Skeletal muscle satellite cell (primary cell): Measurements from ENCODE around the gene CCDC27. TPM values are rescaled to one million over a fixed set of nuclear protein-coding genes. Genes with fewer than 3 reads are reported as not detected.

ENCODE experiments used
- H3K27me3 ChIP-seq: 2 replicates; pipeline ENCODE4 v1.7.0; 2013; ENCODE audit warnings: low read length; ENCODE audit not compliant: control insufficient read depth, insufficient read depth
- H3K36me3 ChIP-seq: 2 replicates; pipeline ENCODE4 v1.7.0; 2013; ENCODE audit warnings: mild to moderate bottlenecking, control low read depth, low read length; ENCODE audit not compliant: insufficient read depth
- H3K4me1 ChIP-seq: 2 replicates; pipeline ENCODE4 v1.7.0; 2013; ENCODE audit warnings: low read length; ENCODE audit not compliant: control insufficient read depth, insufficient read depth
- H3K4me2 ChIP-seq: 2 replicates; pipeline ENCODE4 v1.7.0; 2013; ENCODE audit warnings: mild to moderate bottlenecking, low read length
- H3K4me3 ChIP-seq: 2 replicates; pipeline ENCODE4 v1.7.0; 2013; ENCODE audit warnings: low read length
- H3K9ac ChIP-seq: 2 replicates; pipeline ENCODE4 v1.7.0; 2013; ENCODE audit warnings: mild to moderate bottlenecking, low read depth, low read length, moderate library complexity
- H3K9me3 ChIP-seq: replicated peaks from 2 replicates; pipeline ENCODE4 v1.7.0; 2013; ENCODE audit warnings: mild to moderate bottlenecking, control low read depth, low read length
- small RNA-seq: library from RNA; depleted of rRNA; stranded (forward); fragments of <200 nt; gene quantifications from one replicate; pipeline ENCODE3, GENCODE V24; 2012

The CCDC27 gene

DNA sequence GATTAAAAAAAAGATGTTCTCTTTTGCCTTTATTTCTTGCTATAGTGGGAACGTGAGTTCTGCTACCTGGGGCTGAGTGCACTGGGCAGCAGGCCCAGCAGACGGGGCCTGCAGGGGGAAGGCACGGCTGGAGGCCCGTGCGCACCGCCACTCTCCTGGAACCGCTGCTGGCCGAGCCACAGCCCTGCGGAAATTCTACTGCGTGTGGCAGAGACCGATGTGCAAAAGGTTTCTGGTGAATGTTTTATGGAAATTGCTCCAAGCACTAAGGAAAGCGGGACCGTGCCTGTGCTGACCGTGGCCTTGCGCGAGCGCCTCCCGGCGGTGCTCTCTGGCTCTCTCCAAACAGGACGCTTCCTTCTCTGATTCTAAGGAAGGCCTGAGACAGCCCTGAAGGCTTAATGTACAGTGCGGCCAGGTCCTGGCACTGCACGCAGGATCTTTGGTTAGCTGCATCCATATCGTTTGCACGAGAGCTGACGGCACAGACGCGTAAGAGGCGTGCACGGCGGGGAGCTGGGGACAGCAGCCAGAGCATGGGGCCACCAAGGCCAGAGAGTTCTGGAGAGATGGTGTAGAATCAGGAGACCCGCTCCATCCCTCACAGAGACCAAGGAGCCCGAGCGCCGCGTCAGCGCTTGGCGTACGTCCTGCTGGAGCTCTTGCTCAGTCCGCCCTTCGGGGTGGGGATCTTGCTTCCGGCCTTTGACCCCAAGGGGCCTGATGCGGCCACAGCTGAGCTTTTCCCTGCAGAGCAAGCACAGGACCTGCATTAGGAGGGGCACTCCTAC, 62.7 kb downstream of the CCDC27 start:
- no peak overlapping the region for H3K9ac ChIP-seq
- peaks cover 15% of the 10 kb centered on the region for H3K36me3 ChIP-seq

DNA sequence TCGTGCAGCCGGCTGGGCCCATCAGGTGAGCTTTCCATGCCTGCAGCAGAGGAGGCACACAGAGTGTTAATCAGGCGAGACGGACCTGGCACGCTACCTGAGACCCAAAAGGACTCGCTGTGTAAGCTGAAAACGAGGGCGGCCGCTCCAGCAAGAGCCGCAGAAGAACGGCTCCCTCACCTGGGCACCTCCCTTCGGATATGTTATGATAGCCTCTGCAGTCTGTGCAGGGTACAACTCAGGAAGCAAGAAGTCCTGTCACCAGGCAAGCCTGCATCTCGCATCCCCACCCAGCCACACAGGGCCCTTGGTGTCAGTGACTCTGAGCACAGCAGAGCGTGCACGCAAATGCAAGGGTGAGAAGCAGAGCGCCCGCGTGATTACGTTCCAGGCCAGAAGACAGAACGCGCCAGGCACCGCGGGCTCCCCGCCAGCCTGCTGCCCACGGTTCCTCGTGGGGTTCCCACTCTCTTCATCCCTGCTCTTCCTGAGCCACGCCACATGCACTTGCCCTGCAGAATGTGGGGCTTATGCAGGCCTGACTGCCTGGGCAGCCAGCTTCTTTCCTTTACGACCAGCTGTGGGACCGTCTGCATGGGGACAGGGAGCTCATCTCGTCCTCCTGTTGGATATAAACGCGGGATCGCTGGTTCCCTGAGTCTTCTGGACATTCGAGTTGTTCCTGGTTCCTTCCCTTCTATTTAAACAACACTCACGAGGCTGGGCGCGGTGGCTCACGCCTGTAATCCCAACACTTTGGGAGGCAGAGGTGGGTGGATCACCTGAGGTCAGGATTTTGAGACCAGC, 64.3 kb downstream of the CCDC27 start:
- peaks cover 26% of the 10 kb centered on the region for H3K36me3 ChIP-seq
- no peaks in the 10 kb centered on the region for H3K27me3 ChIP-seq
- H3K4me3 ChIP-seq, result no peak overlapping the region
- H3K9ac ChIP-seq, result no peak overlapping the region
- H3K4me1 ChIP-seq, result no peaks in the 10 kb centered on the region
- no peak overlapping the region for H3K4me2 ChIP-seq
- H3K9me3 ChIP-seq, result no peaks in the 10 kb centered on the region

More for the DNA sequence above, 62.7 kb downstream of the CCDC27 start:
- H3K4me2 ChIP-seq, result no peak overlapping the region
- H3K27me3 ChIP-seq, result no peaks in the 10 kb centered on the region
- no peaks in the 10 kb centered on the region for H3K9me3 ChIP-seq
- no peaks in the 10 kb centered on the region for H3K4me1 ChIP-seq
- no peak overlapping the region for H3K4me3 ChIP-seq

DNA sequence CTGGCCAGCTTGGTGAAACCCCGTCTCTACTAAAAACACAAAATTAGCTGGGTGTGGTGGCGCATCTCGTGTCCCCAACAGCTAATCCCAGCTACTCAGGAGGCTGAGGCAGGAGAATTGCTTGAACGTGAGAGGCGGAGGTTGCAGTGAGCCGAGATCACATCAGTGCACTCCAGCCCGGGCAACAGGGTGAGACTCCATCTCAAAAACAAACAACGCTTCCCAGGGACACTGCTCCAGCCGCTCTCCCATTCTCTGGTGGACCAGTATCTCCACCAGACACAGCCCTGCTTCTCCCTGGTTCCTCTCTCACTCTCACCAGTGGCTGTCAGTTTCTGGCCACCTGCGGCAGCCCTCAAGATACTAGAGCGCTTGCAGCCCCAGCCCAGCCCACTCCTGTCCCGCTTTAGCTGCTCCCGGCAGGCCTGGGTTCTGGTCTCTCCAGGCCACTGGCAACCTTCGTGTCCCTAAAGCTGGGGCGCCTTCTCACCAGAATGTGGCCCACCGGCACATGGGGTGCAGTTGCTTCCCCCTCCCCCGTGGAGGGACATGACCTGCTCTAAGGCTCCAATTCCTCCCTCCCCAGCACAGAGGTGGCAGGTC, 65.0 kb downstream of the CCDC27 start:
- Histone ChIP-seq H3K9me3 (no peaks in the 10 kb centered on the region), H3K4me1 (no peaks in the 10 kb centered on the region), H3K4me2 (no peak overlapping the region), H3K4me3 (no peak overlapping the region), H3K9ac (no peak overlapping the region), H3K36me3 (peaks cover 31% of the 10 kb centered on the region), H3K27me3 (no peaks in the 10 kb centered on the region)

DNA sequence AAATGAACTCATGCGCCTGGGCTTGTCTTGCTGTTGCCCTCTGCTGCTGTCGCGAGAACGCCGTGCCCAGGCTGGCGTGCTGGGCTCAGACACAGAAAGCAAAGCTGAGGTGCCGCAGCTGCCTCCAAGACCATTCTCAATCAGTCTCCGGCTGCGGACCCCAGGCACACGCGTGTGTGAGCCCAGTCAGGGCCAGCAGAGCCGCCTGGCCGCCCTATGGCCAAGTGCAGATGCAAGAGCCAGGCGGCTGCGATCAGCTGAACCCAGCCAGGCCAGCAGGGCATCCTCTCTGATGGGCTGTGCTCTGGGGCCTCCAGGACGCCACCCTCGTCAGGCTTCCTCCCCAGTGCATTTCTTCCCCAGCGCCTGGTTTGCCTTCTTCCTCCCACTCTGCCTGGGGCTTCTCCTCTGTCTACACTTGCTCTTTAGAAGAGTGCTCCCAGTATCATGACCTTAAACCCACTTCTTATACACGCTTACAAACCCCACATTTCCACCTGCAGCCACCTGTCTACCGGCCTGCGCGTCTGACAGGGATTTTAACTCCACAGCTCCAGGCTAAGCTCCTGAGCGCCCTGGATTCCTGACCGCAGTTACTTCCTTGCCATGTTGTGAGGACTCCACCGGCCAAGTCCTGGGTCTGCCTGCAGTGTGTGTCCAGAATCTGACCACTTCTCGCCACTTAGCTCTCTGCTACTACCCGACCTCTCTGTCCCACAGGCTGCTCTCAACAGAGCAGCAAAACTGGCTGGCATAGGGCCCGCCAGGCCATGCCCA, 65.8 kb downstream of the CCDC27 start:
- Histone ChIP-seq H3K4me2 (no peak overlapping the region), H3K9ac (no peak overlapping the region), H3K9me3 (no peaks in the 10 kb centered on the region), H3K36me3 (peaks cover 39% of the 10 kb centered on the region), H3K4me3 (no peak overlapping the region), H3K4me1 (no peaks in the 10 kb centered on the region), H3K27me3 (no peaks in the 10 kb centered on the region)

DNA sequence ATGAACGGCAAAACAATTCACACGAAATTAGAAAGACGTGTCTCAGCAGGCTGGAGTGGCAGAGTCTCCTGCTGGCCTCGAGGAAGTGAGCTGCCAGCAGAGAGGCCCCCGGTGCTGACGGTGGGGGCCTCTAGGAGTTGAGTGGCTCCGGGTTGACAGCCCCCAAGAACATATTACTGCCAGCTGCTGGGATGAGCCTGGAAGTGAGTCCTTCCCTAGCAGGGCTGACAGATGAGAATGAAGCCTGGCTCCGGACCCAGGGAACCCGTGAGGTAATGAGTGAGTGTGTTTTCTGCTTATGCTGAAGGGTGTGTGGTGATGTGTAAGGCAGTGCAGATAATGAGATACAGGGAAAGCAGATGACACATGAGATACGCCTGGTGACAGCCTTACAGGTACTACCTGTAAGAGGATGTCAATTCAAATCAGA, 67.5 kb downstream of the CCDC27 start:
- Histone ChIP-seq H3K9ac (no peak overlapping the region), H3K4me2 (no peak overlapping the region), H3K4me1 (no peaks in the 10 kb centered on the region), H3K27me3 (no peaks in the 10 kb centered on the region), H3K36me3 (peaks cover 44% of the 10 kb centered on the region), H3K4me3 (no peak overlapping the region), H3K9me3 (no peaks in the 10 kb centered on the region)

DNA sequence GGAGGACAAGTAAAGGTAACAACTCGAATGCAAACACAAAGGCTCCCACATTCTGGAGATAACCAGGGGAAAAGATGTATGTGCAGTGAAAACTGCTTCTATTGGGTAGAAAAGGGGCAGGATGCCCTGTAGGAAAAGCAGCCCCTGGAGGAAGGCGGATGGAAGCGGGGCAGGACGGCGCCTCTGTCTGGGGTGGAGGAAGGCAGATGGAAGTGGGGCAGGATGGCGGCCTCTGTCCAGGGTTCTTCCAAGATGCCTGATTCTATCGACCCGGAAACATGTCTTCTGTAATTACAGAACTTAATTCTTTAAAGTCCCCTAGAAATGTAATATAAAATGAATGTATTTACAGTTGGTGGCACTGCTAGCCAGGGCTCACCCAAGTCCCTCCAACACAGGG, 68.1 kb downstream of the CCDC27 start:
- H3K4me1 ChIP-seq, result no peaks in the 10 kb centered on the region
- peaks cover 40% of the 10 kb centered on the region for H3K36me3 ChIP-seq
- no peaks in the 10 kb centered on the region for H3K27me3 ChIP-seq
- H3K9ac ChIP-seq, result no peak overlapping the region
- H3K4me2 ChIP-seq, result no peak overlapping the region
- H3K9me3 ChIP-seq, result no peaks in the 10 kb centered on the region
- no peak overlapping the region for H3K4me3 ChIP-seq

DNA sequence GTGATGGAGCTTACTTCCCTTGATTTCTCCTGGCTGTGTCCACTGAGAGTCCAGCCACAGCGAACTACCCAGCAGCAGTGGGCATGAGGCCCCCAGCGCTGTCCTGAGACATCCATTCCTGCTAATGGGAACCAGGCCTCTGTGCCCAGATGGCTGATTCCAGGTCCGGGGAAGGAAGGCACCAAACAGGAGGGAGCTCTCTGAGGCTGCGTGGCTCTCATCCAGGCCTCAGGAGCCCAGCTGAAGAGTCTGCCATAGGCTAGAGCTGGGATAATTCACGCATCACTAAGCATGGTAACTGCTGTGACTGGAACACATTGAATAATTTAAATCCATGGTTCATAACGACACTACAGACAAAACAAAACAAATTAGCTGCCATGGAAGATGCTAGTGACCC, 68.8 kb downstream of the CCDC27 start:
- no peaks in the 10 kb centered on the region for H3K9me3 ChIP-seq
- no peak overlapping the region for H3K9ac ChIP-seq
- no peak overlapping the region for H3K4me2 ChIP-seq
- no peaks in the 10 kb centered on the region for H3K4me1 ChIP-seq
- H3K4me3 ChIP-seq, result no peak overlapping the region
- no peaks in the 10 kb centered on the region for H3K27me3 ChIP-seq
- H3K36me3 ChIP-seq, result peaks cover 47% of the 10 kb centered on the region

Small RNAs within 50 kb of the gene (small RNA-seq; reads per million reads assigned to genes)
- gene RF02197, result not detected
- not detected for gene RN7SL574P
